ENCODE data around the gene SH2D3C.

The SH2D3C gene

GRCh38 chr9:127778280-127779135 lies at the start of gene SH2D3C:
SH2D3C (minus strand) TSS chr9:127778666; CDS start chr9:127778627, 39 bp downstream.
- in situ Hi-C loops (cut with HindIII; ENCODE audit: low sequenced_read_pairs), result no loop called here

- in situ Hi-C loops (cut with HindIII; ENCODE audit: low sequenced_read_pairs), result no loop called here
Measured at GRCh38 chr9:127826253-127826913, 47.9 kb upstream of the SH2D3C start.

DNA sequence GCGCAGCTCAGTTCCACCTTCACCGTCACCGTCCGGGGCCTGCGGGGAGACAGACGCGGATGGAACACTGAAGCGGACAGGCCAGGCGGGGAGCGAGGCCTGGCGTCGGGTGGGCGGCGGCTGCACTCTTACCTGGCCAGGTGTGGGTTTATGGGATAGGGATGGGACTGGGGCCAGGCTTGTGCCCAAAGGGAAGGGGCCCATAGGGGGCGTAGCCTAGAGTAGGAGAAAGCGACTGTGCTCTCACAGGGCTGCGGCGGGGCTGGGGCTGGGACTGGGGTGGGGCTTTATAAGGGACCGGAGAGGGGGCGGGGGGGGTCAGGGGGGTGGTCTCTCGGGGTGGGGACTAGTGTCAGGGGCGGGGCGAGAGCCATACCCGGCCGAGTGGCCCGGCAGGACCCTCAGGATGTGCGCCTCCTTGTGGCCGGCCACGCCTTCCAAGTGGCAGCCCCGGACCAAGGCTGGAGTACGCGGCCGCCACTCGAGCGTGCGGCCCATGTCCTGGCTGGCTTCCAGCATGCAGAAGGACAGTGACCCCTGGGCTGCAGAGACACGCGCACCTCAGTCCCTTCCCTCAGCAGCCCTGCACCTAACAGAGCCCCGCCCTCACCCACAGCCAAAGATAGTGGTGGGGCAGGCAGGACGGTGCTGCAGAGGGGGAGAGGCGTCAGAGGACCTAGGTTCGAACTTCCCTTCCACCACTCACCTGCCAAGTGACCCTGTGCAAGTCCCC lies 47.0 kb upstream of the SH2D3C start:
- in situ Hi-C loops (cut with HindIII; ENCODE audit: low sequenced_read_pairs), result no loop called here

GRCh38 chr9:127822108-127822507 lies 43.6 kb upstream of the SH2D3C start:
- in situ Hi-C loops (cut with HindIII; ENCODE audit: low sequenced_read_pairs), result no loop called here

DNA sequence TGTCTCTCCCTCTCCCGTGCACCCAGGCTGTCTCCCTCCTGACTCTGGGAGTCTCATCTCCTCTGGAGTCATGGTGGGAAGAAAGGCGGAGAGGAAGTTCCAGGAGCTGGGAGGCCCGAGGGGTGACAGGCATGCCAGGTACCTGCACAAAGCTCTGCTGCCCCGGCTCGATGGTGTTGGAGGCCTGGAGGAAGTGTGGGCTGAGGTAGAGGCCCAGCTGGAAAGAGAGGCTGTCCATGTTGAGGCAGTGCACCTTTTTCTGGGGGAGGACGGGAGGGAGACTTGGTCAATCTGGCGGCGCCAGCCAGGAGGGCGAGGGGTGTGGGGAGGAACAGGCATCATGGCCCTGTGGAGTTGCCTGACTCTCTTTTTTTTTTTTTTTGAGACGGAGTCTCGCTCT lies 40.1 kb upstream of the SH2D3C start:
- in situ Hi-C loops (cut with HindIII; ENCODE audit: low sequenced_read_pairs), result loop anchor here (5.0 kb wide), 1 partner anchor 54 kb away; no protein-coding TSS in a partner anchor

- in situ Hi-C loops (cut with HindIII; ENCODE audit: low sequenced_read_pairs), result loop anchor here (5.0 kb wide), 1 partner anchor 54 kb away; no protein-coding TSS in a partner anchor
Measured at GRCh38 chr9:127817881-127818434, 39.5 kb upstream of the SH2D3C start.

- in situ Hi-C loops (cut with HindIII; ENCODE audit: low sequenced_read_pairs), result loop anchor here (5.0 kb wide), 1 partner anchor 56 kb away; no protein-coding TSS in a partner anchor
Measured at GRCh38 chr9:127816728-127817127, 38.3 kb upstream of the SH2D3C start.

DNA sequence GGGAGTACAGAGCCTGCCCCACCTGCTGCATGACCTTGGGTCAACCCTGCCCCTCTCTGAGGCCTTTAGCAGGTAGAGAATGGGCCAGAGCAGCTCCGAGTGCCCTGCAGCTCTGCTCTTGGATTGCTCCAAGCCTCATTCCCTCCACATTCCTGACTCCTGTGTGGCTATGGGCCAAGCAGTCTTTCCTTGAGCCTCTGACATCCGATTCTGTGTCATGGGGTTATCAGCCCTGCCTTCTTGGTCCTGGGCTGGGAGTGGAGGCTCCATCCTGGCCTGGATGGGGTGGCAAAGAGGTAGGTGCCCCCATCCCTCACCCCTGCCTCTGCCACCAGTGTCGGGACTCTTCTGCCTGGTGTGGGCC lies 37.9 kb upstream of the SH2D3C start:
- in situ Hi-C loops (cut with HindIII; ENCODE audit: low sequenced_read_pairs), result loop anchor here (5.0 kb wide), 1 partner anchor 56 kb away; no protein-coding TSS in a partner anchor

- in situ Hi-C loops (cut with HindIII; ENCODE audit: low sequenced_read_pairs), result loop anchor here (5.0 kb wide), 1 partner anchor 57 kb away; no protein-coding TSS in a partner anchor
Measured at GRCh38 chr9:127815512-127816361, 37.3 kb upstream of the SH2D3C start.

DNA sequence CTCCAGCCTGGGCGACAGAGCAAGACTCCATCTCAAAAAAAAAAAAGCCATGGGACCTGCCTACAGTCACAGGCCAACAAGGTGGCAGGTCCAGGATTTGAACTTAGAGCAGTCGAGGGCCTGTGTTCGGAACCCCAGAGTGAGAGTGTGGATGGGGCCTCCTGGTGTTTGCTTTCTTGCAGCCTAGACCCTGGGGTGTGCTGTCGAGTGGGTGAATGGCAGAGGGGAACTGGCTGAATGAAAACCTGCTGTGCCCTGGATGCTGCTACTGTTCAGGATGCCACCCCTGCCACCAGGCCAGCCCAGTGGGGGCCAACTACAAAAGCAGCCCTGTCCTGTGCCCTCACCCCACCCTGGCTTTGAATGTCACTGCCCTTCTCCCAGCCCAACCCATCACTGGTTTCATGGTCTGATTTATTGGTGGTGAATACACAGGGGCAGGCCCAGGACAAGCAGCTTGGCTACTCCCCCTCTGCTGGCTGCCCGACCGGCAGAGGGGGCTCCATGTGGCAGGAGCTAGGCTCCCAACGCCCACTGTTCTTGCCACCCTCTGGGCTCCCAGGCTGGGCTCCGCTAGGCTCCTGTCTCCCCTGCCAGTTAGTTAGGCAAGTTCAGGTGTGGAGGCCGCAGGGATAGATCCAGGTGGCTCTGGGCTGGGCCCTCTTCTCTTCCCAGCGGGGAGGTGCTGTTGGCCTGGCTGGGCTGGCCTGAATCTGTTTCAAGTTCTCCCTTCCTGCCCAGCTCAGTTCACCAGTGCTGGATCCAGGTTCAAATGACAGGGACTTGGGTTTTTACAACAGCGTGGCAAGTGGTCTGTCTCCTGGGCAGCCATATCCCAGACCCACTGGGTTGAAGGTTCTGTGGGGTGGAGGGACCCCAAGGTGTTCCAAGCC lies 36.4 kb upstream of the SH2D3C start:
- in situ Hi-C loops (cut with HindIII; ENCODE audit: low sequenced_read_pairs), result loop anchor here (5.0 kb wide), 1 partner anchor 57 kb away; no protein-coding TSS in a partner anchor

DNA sequence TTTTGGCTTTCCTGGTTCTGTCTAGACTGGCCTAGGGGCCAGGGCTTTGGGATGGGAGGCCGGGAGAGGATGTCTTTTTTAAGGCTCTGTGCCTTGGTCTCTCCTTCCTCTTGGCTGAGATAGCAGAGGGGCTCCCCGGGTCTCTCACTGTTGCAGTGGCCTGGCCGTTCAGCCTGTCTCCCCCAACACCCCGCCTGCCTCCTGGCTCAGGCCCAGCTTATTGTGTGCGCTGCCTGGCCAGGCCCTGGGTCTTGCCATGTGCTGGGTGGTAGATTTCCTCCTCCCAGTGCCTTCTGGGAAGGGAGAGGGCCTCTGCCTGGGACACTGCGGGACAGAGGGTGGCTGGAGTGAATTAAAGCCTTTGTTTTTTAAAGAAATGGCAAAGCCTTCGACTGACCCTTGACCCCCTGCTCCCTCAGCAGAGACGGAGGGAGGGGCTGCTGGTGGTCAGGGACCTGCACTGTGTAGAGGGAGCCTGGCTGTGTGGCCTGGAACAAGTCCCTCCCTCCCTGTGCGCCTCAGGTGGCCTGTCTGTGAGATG lies 35.3 kb upstream of the SH2D3C start:
- in situ Hi-C loops (cut with HindIII; ENCODE audit: low sequenced_read_pairs), result no loop called here

DNA sequence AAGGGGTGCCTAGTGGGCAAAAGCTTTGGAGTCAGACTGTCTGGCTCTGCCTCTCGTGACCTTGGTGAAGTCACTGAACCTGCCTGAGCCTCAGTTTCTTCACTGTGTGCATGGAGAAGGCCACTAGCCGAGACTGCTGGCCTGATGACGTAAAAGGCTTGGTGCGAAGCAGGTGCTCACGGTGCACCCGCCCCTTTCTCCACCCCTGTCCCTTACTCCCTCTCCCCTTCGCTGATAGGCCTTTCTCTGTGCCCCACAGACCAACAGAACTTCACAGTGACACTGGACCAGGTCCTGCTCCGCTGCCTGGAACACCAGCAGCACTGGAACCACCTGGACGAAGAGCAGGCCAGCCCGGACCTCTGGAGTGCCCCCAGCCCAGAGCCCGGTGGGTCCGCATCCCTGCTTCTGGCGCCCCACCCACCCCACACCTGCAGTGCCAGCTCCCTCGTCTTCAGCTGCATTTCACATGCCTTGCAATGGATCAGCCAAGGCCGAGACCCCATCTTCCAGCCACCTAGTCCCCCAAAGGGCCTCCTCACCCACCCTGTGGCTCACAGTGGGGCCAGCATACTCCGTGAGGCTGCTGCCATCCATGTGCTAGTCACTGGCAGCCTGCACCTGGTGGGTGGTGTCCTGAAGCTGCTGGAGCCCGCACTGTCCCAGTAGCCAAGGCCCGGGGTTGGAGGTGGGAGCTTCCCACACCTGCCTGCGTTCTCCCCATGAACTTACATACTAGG lies 34.6 kb upstream of the SH2D3C start:
- in situ Hi-C loops (cut with HindIII; ENCODE audit: low sequenced_read_pairs), result no loop called here

- in situ Hi-C loops (cut with HindIII; ENCODE audit: low sequenced_read_pairs), result no loop called here
Measured at GRCh38 chr9:127812011-127812410, 33.5 kb upstream of the SH2D3C start.

DNA sequence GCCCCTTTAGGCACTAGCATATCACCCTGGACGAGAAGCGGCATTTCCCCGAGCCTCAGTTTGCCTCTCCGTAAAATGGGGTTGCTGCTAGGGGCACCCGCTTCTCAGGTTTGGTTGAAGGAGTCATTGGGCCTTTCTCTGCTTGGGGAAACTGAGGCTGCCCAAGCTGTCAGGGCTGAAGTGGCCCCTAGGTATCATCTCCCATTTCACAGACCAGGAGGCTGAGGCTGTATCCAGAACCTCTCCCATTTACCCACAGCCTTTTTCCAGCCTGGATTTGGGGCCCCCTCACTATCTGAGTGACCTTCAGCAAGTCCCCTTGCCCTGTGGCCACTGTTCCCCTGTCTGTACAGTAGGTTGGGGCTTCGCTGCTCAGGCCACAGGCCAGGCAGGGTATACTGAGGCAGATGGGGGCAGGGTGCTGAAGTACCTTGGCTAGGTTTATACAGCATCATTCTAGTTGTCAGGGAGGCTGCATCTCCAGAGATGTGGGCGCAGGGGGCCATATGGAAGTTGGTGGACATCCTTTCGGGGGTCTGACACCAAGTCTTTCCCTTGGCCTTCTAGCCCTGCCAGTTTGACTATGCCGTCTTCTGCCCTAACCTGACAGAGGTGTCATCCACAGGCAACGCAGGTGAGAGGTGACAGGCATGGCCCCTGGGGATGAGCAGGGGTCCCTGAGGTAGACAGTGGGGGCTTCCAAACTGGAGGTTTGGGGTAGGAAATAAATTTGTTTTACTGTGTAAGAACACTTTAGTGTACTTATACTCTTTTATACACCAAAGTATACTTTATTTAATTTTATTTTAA lies 32.1 kb upstream of the SH2D3C start:
- in situ Hi-C loops (cut with HindIII; ENCODE audit: low sequenced_read_pairs), result no loop called here

- in situ Hi-C loops (cut with HindIII; ENCODE audit: low sequenced_read_pairs), result no loop called here
Measured at GRCh38 chr9:127809540-127810377, 31.3 kb upstream of the SH2D3C start.

- in situ Hi-C loops (cut with HindIII; ENCODE audit: low sequenced_read_pairs), result no loop called here
Measured at GRCh38 chr9:127809002-127809539, 30.6 kb upstream of the SH2D3C start.
